GM23248 (cell line): Measurements from ENCODE around the gene MARF1. TPM values are rescaled to one million over a fixed set of nuclear protein-coding genes. Genes with fewer than 3 reads are reported as not detected.
A peak's percentile ranks its signal among the peaks of the same experiment; 100 is the strongest.
"Not testable (repeated sequence)": the region's sequence is repeated elsewhere in the genome, so short reads cannot be mapped to it uniquely, and the experiment has no call there.

Source experiments
- DNase-seq: peaks from one replicate; pipeline ENCODE4 v3.0.0-alpha.2; 2015
- H2AFZ ChIP-seq: fragments of 200-600 bp; sonication (generic); 2 replicates; pipeline ENCODE4 v1.6.1; 2016; ENCODE audit warnings: antibody characterized with exemption
- H3F3A ChIP-seq: fragments of 200-600 bp; sonication (generic); 2 replicates; pipeline ENCODE4 v1.6.1; 2016; ENCODE audit warnings: mild to moderate bottlenecking, antibody characterized with exemption, mixed run types; ENCODE audit not compliant: insufficient read depth
- H3K27ac ChIP-seq: fragments of 200-600 bp; sonication (generic); 2 replicates; pipeline ENCODE4 v1.5.1; 2016; ENCODE audit warnings: mild to moderate bottlenecking
- H3K27me3 ChIP-seq: fragments of 200-600 bp; sonication (generic); replicated peaks from 2 replicates; pipeline ENCODE4 v1.6.1; 2016; ENCODE audit warnings: mild to moderate bottlenecking; ENCODE audit not compliant: insufficient read depth
- H3K36me3 ChIP-seq: fragments of 200-600 bp; sonication (generic); 2 replicates; pipeline ENCODE4 v1.6.1; 2016; ENCODE audit warnings: low read depth, mild to moderate bottlenecking
- H3K4me1 ChIP-seq: fragments of 200-600 bp; sonication (generic); 2 replicates; pipeline ENCODE4 v1.6.1; 2016; ENCODE audit warnings: mild to moderate bottlenecking; ENCODE audit not compliant: insufficient read depth
- H3K4me2 ChIP-seq: fragments of 200-600 bp; sonication (generic); one replicate; pipeline ENCODE4 v1.6.1; 2016; ENCODE audit warnings: mild to moderate bottlenecking; ENCODE audit not compliant: unreplicated experiment
- H3K4me3 ChIP-seq: fragments of 200-600 bp; sonication (generic); 2 replicates; pipeline ENCODE4 v1.5.1; 2016; ENCODE audit warnings: mild to moderate bottlenecking
- H3K79me2 ChIP-seq: fragments of 200-600 bp; sonication (generic); 2 replicates; pipeline ENCODE4 v1.6.1; 2016; ENCODE audit warnings: mild to moderate bottlenecking; ENCODE audit not compliant: insufficient read depth
- H3K9ac ChIP-seq: fragments of 200-600 bp; sonication (generic); 2 replicates; pipeline ENCODE4 v1.6.1; 2016; ENCODE audit warnings: mild to moderate bottlenecking
- H3K9me2 ChIP-seq: fragments of 200-600 bp; sonication (generic); 2 replicates; pipeline ENCODE4 v1.6.1; 2016; ENCODE audit warnings: mixed run types, mild to moderate bottlenecking, moderate library complexity; ENCODE audit not compliant: insufficient read depth
- H3K9me3 ChIP-seq: fragments of 200-600 bp; sonication (generic); one replicate; pipeline ENCODE4 v1.6.1; 2017; ENCODE audit warnings: low read depth
- H4K20me1 ChIP-seq: fragments of 200-600 bp; sonication (generic); 2 replicates; pipeline ENCODE4 v1.6.0; 2016; ENCODE audit not compliant: insufficient read depth
- EZH2 ChIP-seq: fragments of 200-600 bp; sonication (generic); IDR thresholded peaks from 2 replicates; pipeline ENCODE4 v1.6.1; 2018; ENCODE audit warnings: antibody characterized with exemption, mild to moderate bottlenecking; ENCODE audit not compliant: insufficient read depth, poor library complexity, severe bottlenecking
- EZH2phosphoT487 ChIP-seq: fragments of 200-600 bp; sonication (generic); IDR thresholded peaks from 2 replicates; pipeline ENCODE4 v1.6.1; 2018; ENCODE audit warnings: antibody characterized with exemption, moderate library complexity, mild to moderate bottlenecking, low read depth; ENCODE audit not compliant: insufficient read depth
- WGBS, 2 experiments: methylation state at CpG; one replicate each; pipeline ENCODE4 v1.1.6; 2015 to 2017; ENCODE audit warnings: low lambda C conversion rate in 2 of 2, low coverage in 1 of 2; ENCODE audit errors: missing lambda C conversion rate in 2 of 2; 5-methylcytosine and 5-hydroxymethylcytosine counted together
- in situ Hi-C: fragments of 300-500 bp; cut with MboI; formaldehyde crosslinking; loops from 2 replicates; pipeline ENCODE4 v1.15.0; 2020
- polyA plus RNA-seq: library from polyadenylated mRNA; unstranded; fragments of >200 nt; fragmentation: Nextera tagmentation; extraction: Ambion mirVana; gene quantifications from 2 replicates; pipeline ENCODE4 v1.2.1, GENCODE V29; 2016
- total RNA-seq: library from RNA; depleted of rRNA; stranded (reverse); fragments of >200 nt; shearing (Covaris generic); gene quantifications from 2 replicates; pipeline ENCODE4 v1.2.3, GENCODE V29; 2014

Gene MARF1
- total and polyA plus RNA-seq, 2 experiments from 2014 or later, result 9.2 to 20.1 TPM

DNA sequence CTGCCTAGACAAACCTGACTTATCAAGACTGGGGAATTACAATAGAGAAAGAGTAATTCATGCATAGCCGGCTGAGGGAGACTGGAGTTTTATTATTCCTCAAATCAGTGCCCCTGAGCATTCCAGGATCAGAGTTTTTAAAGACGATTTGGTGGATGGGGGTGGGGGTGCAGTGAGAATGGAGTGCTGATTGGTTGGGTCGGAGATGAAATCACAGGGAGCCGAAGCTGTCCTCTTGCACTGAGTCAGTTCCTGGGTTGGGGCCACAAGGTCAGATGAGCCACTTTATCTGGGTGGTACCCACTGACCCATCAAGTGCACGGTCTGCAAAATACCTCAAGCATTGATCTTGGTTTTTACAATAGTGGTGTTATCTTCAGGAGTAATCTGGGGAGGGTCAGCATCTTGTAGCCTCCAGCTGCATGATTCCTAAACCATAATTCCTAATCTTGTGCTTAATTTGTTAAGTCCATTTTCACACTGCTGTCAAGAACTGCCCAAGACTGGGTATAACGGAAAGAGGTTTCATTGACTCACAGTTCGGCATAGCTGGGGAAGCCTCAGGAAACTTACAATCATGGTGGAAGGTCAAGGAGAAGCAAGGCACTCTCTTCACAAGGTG lies 69.6 kb downstream of the MARF1 start:
- Histone ChIP-seq H3K79me2 (peaks cover 14% of the 10 kb centered on the region), H4K20me1 (no peaks in the 10 kb centered on the region), H3K9me3 (no peaks in the 10 kb centered on the region), H2AFZ (no peak overlapping the region), H3K4me3 (no peak overlapping the region), H3K4me2 (peak overlapping the region; percentile 38), H3K9ac (peak overlapping the region; percentile 28; the same call in 1 of the 2 replicates), H3K27ac (peak overlapping the region; percentile 34; the same call in 1 of the 2 replicates), H3F3A (peaks cover 22% of the 10 kb centered on the region; the same call in 1 of the 2 replicates), H3K4me1 (peaks cover 19% of the 10 kb centered on the region), H3K9me2 (no peaks in the 10 kb centered on the region), H3K36me3 (no peaks in the 10 kb centered on the region), H3K27me3 (no peaks in the 10 kb centered on the region)
- 86 to 87% methylated on average over 7 of the region's 7 CpGs for WGBS, 2 experiments
- TF ChIP-seq EZH2phosphoT487 (no peak), EZH2 (no peak)
- no peak for DNase-seq
- in situ Hi-C loops, result no loop called here

DNA sequence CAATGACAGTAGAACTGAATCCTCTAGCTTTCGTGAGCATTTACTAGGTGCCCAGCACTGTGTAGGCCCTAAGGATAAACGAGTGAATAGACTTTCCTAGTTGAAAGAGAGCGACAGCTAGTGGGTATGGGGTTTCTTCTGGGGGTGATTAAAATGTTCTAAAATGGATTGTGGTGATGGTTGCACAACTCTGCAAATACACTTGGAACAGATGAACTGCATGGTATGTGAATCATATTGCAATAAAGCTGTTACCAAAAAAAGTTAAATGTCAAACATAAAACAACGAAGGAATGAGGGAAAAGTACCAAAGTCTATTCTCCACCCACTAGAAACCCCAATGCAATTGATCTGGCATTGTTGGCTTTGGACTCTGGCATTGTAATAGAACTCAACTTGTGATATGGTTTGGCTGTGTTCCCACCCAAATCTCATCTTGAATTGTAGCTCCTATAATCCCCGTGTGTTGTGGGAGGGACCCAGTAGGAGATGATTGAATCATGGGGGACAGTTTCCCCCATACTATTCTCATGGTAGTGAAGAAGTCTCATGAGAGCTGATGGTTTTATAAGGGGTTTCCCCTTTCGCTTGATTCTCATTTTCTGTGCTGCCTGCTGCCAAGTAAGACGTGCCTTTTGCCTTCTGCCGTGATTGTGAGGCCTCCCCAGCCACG lies 70.5 kb downstream of the MARF1 start:
- peak overlapping the region; percentile 38 for H3K4me2 ChIP-seq
- no peak overlapping the region for H2AFZ ChIP-seq
- H3K27ac ChIP-seq, result peak overlapping the region; percentile 34
- H3K9ac ChIP-seq, result peak overlapping the region; percentile 28; the same call in 1 of the 2 replicates
- H3K4me1 ChIP-seq, result peaks cover 19% of the 10 kb centered on the region
- no peaks in the 10 kb centered on the region for H3K9me3 ChIP-seq
- H3F3A ChIP-seq, result peaks cover 22% of the 10 kb centered on the region; the same call in 1 of the 2 replicates
- peak; percentile 78 for DNase-seq
- peaks cover 5% of the 10 kb centered on the region; the same call in 1 of the 2 replicates for H3K79me2 ChIP-seq
- H4K20me1 ChIP-seq, result no peaks in the 10 kb centered on the region
- TF ChIP-seq EZH2, result no peak
- 0 out of 2 replicates have a peak, but pooled peaks have one; percentile 61 for TF ChIP-seq EZH2phosphoT487
- no peaks in the 10 kb centered on the region for H3K27me3 ChIP-seq
- H3K9me2 ChIP-seq, result no peaks in the 10 kb centered on the region
- H3K4me3 ChIP-seq, result 0 out of 2 replicates have a peak overlapping the region, but pooled peaks have one; percentile 26
- no peaks in the 10 kb centered on the region for H3K36me3 ChIP-seq
- 15 to 16% methylated on average over 9 of the region's 9 CpGs for WGBS, 2 experiments
- in situ Hi-C loops, result no loop called here

DNA sequence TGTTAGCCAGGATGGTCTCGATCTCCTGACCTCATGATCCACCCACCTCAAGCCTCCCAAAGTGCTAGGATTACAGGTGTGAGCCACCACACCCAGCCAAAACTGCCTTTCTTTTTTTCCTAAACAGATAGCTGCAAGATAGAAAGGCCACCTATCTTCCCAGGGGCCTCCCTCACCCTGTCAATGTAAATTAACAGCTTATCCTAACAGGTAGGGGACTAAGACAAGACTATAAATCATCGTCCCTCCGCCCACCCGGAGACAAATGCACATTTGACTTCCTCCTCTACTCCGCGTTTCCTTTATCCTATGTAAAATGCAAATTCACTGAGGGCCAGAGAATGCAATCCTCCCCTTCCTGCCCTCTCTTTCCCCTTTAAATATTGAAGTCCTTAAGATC lies 71.4 kb downstream of the MARF1 start:
- no peak overlapping the region for H3K27ac ChIP-seq
- H3K4me1 ChIP-seq, result peaks cover 19% of the 10 kb centered on the region
- no peaks in the 10 kb centered on the region for H3K36me3 ChIP-seq
- H3K4me3 ChIP-seq, result no peak overlapping the region
- peaks cover 22% of the 10 kb centered on the region; the same call in 1 of the 2 replicates for H3F3A ChIP-seq
- no peak for DNase-seq
- H3K9ac ChIP-seq, result no peak overlapping the region
- no peaks in the 10 kb centered on the region for H4K20me1 ChIP-seq
- no peak for TF ChIP-seq EZH2
- no peak for TF ChIP-seq EZH2phosphoT487
- no peaks in the 10 kb centered on the region for H3K9me2 ChIP-seq
- in situ Hi-C loops, result no loop called here
- no peaks in the 10 kb centered on the region for H3K79me2 ChIP-seq
- no peaks in the 10 kb centered on the region for H3K27me3 ChIP-seq
- no peak overlapping the region for H2AFZ ChIP-seq
- H3K4me2 ChIP-seq, result no peak overlapping the region
- H3K9me3 ChIP-seq, result no peaks in the 10 kb centered on the region
- WGBS, 2 experiments, result 95 to 97% methylated on average over 6 of the region's 6 CpGs

DNA sequence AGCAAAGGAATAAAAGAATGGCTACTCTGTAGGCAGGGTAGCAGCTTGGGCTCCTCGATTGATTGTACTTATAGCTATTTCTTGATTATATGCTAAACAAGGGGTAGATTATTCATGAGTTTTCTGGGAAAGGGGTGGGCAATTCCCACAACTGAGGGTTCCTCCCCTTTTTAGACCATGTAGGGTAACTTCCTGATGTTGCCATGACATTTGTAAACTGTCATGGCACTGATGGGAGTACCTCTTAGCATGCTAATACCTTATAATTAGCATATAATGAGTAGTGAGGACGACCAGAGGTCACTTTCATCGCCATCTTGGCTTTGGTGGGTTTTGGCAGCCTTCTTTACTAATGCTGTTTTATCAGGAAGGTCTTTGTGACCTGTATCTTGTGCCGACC lies 72.3 kb downstream of the MARF1 start:
- in situ Hi-C loops, H3K9me3 ChIP-seq, H3K27ac ChIP-seq, H3K36me3 ChIP-seq, H3K4me3 ChIP-seq, H4K20me1 ChIP-seq, H3K9ac ChIP-seq, H3K79me2 ChIP-seq, H3K4me2 ChIP-seq, H3K27me3 ChIP-seq, DNase-seq, H3K9me2 ChIP-seq, H2AFZ ChIP-seq: not testable (repeated sequence)
- Histone ChIP-seq H3F3A (peaks cover 22% of the 10 kb centered on the region; the same call in 1 of the 2 replicates), H3K4me1 (peaks cover 19% of the 10 kb centered on the region)
- WGBS, 2 experiments, result 96 to 97% methylated on average over 4 of the region's 4 CpGs
